ENCODE data around the gene FHOD3. TPM values are rescaled to one million over a fixed set of nuclear protein-coding genes. Genes with fewer than 3 reads are reported as not detected.

Gene FHOD3
- polyA plus RNA-seq, 1 experiment = 41.1 TPM

GRCh38 chr18:36530676-36531405 lies 233.3 kb downstream of the FHOD3 start:
- H3K9me3 ChIP-seq (ENCODE audit: control insufficient read depth, insufficient read depth, low read length) = no peaks in the 10 kb centered on the region; the same call in 1 of the 2 replicates
- TF ChIP-seq, protein P1, sequence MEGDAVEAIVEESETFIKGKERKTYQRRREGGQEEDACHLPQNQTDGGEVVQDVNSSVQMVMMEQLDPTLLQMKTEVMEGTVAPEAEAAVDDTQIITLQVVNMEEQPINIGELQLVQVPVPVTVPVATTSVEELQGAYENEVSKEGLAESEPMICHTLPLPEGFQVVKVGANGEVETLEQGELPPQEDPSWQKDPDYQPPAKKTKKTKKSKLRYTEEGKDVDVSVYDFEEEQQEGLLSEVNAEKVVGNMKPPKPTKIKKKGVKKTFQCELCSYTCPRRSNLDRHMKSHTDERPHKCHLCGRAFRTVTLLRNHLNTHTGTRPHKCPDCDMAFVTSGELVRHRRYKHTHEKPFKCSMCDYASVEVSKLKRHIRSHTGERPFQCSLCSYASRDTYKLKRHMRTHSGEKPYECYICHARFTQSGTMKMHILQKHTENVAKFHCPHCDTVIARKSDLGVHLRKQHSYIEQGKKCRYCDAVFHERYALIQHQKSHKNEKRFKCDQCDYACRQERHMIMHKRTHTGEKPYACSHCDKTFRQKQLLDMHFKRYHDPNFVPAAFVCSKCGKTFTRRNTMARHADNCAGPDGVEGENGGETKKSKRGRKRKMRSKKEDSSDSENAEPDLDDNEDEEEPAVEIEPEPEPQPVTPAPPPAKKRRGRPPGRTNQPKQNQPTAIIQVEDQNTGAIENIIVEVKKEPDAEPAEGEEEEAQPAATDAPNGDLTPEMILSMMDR (IDR thresholded peaks at IDR 0.05; ENCODE audit: low read depth, low read length) = no peak
- ChIA-PET CTCF (no interaction called here), POLR2A (no interaction called here)
- no peak overlapping the region for H3K27ac ChIP-seq (ENCODE audit: low read depth, low read length)
- no peaks in the 10 kb centered on the region for H3K27me3 ChIP-seq (ENCODE audit: control insufficient read depth, insufficient read depth, low read length)
- H3K4me3 ChIP-seq (ENCODE audit: low read depth, low read length) = no peak overlapping the region
- no peak for DNase-seq (ENCODE audit: low read depth, low spot score)

DNA sequence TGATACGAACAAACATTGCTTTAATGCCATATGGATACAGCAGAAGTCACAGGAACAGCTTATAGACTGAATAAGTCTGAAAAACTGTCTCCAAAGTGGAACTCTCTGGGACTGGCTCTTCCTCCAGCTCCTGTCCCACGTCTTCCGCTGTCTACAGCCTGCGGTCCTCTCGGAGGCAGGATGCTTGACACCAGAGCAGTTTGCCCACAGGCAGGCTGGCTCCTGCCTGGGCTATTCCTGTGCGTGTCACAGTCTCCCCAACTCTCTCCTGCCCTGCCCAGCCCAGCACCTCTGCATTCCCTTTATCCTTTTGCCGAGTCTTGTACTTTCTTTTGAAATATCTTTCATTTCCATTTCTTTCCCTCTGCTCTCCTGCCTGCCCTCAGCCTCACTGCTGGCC lies 234.1 kb downstream of the FHOD3 start:
- ChIA-PET POLR2A (no interaction called here), CTCF (no interaction called here)
- TF ChIP-seq, protein P1 (IDR thresholded peaks at IDR 0.05; ENCODE audit: low read depth, low read length) = no peak
- no peaks in the 10 kb centered on the region for H3K27me3 ChIP-seq (ENCODE audit: control insufficient read depth, insufficient read depth, low read length)
- no peak overlapping the region for H3K4me3 ChIP-seq (ENCODE audit: low read depth, low read length)
- no peak for DNase-seq (ENCODE audit: low read depth, low spot score)
- no peaks in the 10 kb centered on the region; the same call in 1 of the 2 replicates for H3K9me3 ChIP-seq (ENCODE audit: control insufficient read depth, insufficient read depth, low read length)
- H3K27ac ChIP-seq (ENCODE audit: low read depth, low read length) = no peak overlapping the region

GRCh38 chr18:36532394-36532793 lies 234.9 kb downstream of the FHOD3 start:
- Histone ChIP-seq H3K4me3 (ENCODE audit: low read depth, low read length) (no peak overlapping the region), H3K27me3 (ENCODE audit: control insufficient read depth, insufficient read depth, low read length) (no peaks in the 10 kb centered on the region), H3K9me3 (ENCODE audit: control insufficient read depth, insufficient read depth, low read length) (no peaks in the 10 kb centered on the region; the same call in 1 of the 2 replicates), H3K27ac (ENCODE audit: low read depth, low read length) (no peak overlapping the region)
- DNase-seq (ENCODE audit: low read depth, low spot score) = no peak
- POLR2A ChIA-PET = no interaction called here
- CTCF ChIA-PET = no interaction called here
- TF ChIP-seq, protein P1 (IDR thresholded peaks at IDR 0.05; ENCODE audit: low read depth, low read length) = no peak

- CTCF ChIA-PET = no interaction called here
- TF ChIP-seq, protein P1 (IDR thresholded peaks at IDR 0.05; ENCODE audit: low read depth, low read length) = no peak
- no peak for DNase-seq (ENCODE audit: low read depth, low spot score)
- Histone ChIP-seq H3K9me3 (ENCODE audit: control insufficient read depth, insufficient read depth, low read length) (no peaks in the 10 kb centered on the region; the same call in 1 of the 2 replicates), H3K27me3 (ENCODE audit: control insufficient read depth, insufficient read depth, low read length) (no peaks in the 10 kb centered on the region), H3K27ac (ENCODE audit: low read depth, low read length) (no peak overlapping the region), H3K4me3 (ENCODE audit: low read depth, low read length) (no peak overlapping the region)
- POLR2A ChIA-PET = no interaction called here
These were observed 235.3 kb downstream of the FHOD3 start for GRCh38 chr18:36532815-36533214.

DNA sequence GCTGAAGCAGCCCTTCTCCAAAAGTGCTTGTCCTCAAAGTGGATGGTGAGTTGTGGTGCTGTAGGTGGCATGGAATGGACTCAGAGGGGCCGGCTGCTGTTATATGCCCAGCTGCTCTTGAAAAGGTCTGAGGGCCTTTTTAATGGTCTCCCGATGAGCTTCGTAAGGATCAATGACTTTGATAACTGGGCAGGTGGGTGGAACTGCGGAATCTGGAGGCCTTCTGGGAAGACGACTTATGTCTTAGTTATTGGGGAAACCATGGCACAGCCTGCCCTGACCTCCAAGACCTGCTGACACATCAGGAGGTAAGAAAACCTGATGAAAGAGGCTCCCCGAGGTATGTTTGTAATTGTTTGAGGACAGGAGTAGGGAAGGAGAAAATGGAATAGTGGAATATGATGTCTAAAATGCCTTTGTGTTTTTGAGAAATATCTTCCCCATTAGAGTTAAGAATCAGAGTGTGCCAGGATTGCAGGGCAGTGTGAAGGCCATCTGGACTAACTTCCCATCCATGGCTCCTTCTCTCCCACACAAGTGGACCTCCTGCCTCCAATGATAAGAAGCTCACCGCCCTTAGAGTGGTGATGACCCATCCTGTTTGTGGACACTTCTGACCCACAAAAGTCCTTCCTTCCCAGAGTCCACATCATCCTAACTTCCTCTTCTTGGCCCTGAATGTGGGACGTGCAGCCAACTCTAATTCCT lies 236.1 kb downstream of the FHOD3 start:
- H3K27ac ChIP-seq (ENCODE audit: low read depth, low read length) = no peak overlapping the region
- H3K4me3 ChIP-seq (ENCODE audit: low read depth, low read length) = no peak overlapping the region
- TF ChIP-seq, protein P1 (IDR thresholded peaks at IDR 0.05; ENCODE audit: low read depth, low read length) = no peak
- POLR2A ChIA-PET = no interaction called here
- H3K27me3 ChIP-seq (ENCODE audit: control insufficient read depth, insufficient read depth, low read length) = no peaks in the 10 kb centered on the region
- DNase-seq (ENCODE audit: low read depth, low spot score) = no peak
- CTCF ChIA-PET = no interaction called here
- no peaks in the 10 kb centered on the region; the same call in 1 of the 2 replicates for H3K9me3 ChIP-seq (ENCODE audit: control insufficient read depth, insufficient read depth, low read length)

All from AG04450 (cell line).